Measurements from ENCODE around the gene LLGL2. TPM values are rescaled to one million over a fixed set of nuclear protein-coding genes. Genes with fewer than 3 reads are reported as not detected.
A peak's percentile ranks its signal among the peaks of the same experiment; 100 is the strongest.

LLGL2 gene
- total and polyA plus RNA-seq, 10 of the 15 experiments (the other 5 are each of a cell fraction or from before 2014, with no cell fraction given): 0.21 to 9.9 (median 4.5) TPM

DNA sequence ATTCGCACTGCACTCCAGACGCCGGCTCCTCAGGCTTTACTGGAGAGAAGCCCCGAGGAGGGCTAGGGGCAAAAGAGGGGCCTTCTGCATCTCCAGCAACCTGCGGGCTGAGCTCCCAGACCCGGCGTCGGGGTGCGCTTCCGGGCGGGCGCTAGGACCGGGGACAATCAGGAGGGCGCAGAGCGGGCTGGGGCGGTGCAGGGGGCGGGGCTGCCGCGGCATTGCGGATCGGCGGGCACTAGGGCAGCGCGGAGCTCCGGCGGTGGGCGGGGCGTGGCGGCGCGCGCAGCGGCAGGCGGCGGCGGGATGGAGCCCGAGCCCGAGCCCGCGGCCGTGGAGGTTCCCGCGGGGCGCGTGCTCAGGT, 9.3 kb upstream of the LLGL2 start, which contains the start of gene TSEN54 (continued):
- TF ChIP-seq, protein P1, sequence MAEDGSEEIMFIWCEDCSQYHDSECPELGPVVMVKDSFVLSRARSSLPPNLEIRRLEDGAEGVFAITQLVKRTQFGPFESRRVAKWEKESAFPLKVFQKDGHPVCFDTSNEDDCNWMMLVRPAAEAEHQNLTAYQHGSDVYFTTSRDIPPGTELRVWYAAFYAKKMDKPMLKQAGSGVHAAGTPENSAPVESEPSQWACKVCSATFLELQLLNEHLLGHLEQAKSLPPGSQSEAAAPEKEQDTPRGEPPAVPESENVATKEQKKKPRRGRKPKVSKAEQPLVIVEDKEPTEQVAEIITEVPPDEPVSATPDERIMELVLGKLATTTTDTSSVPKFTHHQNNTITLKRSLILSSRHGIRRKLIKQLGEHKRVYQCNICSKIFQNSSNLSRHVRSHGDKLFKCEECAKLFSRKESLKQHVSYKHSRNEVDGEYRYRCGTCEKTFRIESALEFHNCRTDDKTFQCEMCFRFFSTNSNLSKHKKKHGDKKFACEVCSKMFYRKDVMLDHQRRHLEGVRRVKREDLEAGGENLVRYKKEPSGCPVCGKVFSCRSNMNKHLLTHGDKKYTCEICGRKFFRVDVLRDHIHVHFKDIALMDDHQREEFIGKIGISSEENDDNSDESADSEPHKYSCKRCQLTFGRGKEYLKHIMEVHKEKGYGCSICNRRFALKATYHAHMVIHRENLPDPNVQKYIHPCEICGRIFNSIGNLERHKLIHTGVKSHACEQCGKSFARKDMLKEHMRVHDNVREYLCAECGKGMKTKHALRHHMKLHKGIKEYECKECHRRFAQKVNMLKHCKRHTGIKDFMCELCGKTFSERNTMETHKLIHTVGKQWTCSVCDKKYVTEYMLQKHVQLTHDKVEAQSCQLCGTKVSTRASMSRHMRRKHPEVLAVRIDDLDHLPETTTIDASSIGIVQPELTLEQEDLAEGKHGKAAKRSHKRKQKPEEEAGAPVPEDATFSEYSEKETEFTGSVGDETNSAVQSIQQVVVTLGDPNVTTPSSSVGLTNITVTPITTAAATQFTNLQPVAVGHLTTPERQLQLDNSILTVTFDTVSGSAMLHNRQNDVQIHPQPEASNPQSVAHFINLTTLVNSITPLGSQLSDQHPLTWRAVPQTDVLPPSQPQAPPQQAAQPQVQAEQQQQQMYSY (CRISPR knock-in tag; IDR thresholded peaks at IDR 0.05): no peak
- TF ChIP-seq ZNF384 (IDR thresholded peaks at IDR 0.05; ENCODE audit: borderline replicate concordance, low read depth, low read length): no peak
- no peak for TF ChIP-seq STAT3 (IDR thresholded peaks at IDR 0.05; ENCODE audit: low read depth, low read length)
- no peak for TF ChIP-seq TCF12 (IDR thresholded peaks at IDR 0.05; ENCODE audit: low read depth, low read length)
- TF ChIP-seq CHD1 (IDR thresholded peaks at IDR 0.05; ENCODE audit: low read depth, low read length): no peak
- no peak; the same call in 1 of the 2 replicates for TF ChIP-seq SMARCA5 (IDR thresholded peaks at IDR 0.05)
- TF ChIP-seq FOS (IDR thresholded peaks at IDR 0.05; ENCODE audit: borderline replicate concordance, extremely low read depth, insufficient read length): no peak
- TF ChIP-seq, protein P2, sequence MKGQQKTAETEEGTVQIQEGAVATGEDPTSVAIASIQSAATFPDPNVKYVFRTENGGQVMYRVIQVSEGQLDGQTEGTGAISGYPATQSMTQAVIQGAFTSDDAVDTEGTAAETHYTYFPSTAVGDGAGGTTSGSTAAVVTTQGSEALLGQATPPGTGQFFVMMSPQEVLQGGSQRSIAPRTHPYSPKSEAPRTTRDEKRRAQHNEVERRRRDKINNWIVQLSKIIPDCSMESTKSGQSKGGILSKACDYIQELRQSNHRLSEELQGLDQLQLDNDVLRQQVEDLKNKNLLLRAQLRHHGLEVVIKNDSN (IDR thresholded peaks at IDR 0.05; ENCODE audit: borderline replicate concordance, extremely low read length, insufficient read depth, low read depth, low read length): no peak
- TF ChIP-seq YY1 (IDR thresholded peaks at IDR 0.05; ENCODE audit: low read depth, low read length): peak; percentile 75
- TF ChIP-seq STAT1 (conservative IDR thresholded peaks at IDR 0.05): no peak
- TF ChIP-seq ESRRA (IDR thresholded peaks at IDR 0.05; ENCODE audit: low read length): no peak
- TF ChIP-seq POLR2AphosphoS5 (IDR thresholded peaks at IDR 0.05; ENCODE audit: low read length): no peak
- TF ChIP-seq, protein P3, sequence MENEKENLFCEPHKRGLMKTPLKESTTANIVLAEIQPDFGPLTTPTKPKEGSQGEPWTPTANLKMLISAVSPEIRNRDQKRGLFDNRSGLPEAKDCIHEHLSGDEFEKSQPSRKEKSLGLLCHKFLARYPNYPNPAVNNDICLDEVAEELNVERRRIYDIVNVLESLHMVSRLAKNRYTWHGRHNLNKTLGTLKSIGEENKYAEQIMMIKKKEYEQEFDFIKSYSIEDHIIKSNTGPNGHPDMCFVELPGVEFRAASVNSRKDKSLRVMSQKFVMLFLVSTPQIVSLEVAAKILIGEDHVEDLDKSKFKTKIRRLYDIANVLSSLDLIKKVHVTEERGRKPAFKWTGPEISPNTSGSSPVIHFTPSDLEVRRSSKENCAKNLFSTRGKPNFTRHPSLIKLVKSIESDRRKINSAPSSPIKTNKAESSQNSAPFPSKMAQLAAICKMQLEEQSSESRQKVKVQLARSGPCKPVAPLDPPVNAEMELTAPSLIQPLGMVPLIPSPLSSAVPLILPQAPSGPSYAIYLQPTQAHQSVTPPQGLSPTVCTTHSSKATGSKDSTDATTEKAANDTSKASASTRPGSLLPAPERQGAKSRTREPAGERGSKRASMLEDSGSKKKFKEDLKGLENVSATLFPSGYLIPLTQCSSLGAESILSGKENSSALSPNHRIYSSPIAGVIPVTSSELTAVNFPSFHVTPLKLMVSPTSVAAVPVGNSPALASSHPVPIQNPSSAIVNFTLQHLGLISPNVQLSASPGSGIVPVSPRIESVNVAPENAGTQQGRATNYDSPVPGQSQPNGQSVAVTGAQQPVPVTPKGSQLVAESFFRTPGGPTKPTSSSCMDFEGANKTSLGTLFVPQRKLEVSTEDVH (IDR thresholded peaks at IDR 0.05; ENCODE audit: low read depth, partially characterized antibody): peak; percentile 36
- peak; percentile 12; the same call in 1 of the 2 replicates for TF ChIP-seq CHD2 (IDR thresholded peaks at IDR 0.05; ENCODE audit: borderline replicate concordance, low read depth, low read length)
- no peak for TF ChIP-seq MTA2 (IDR thresholded peaks at IDR 0.05; ENCODE audit: low read depth)
- no peak for TF ChIP-seq MYB (IDR thresholded peaks at IDR 0.05; ENCODE audit: borderline replicate concordance, low read depth, low read length)
- TF ChIP-seq POLR2A (IDR thresholded peaks at IDR 0.05; ENCODE audit: low read depth, low read length): 0 out of 2 replicates have a peak, but pooled peaks have one; percentile 51
- no peak for TF ChIP-seq EZH2 (IDR thresholded peaks at IDR 0.05; ENCODE audit: borderline replicate concordance, control insufficient read depth, low read depth, low read length)
- no peak for TF ChIP-seq ZBED1 (IDR thresholded peaks at IDR 0.05; ENCODE audit: borderline replicate concordance)
- TF ChIP-seq MEF2B (IDR thresholded peaks at IDR 0.05; ENCODE audit: partially characterized antibody, poor library complexity, severe bottlenecking): no peak
- peak; percentile 79 for TF ChIP-seq BACH1 (IDR thresholded peaks at IDR 0.05; ENCODE audit: borderline replicate concordance)
- TF ChIP-seq IRF4 (IDR thresholded peaks at IDR 0.05; ENCODE audit: low read depth, low read length): no peak
- TF ChIP-seq, protein P4, sequence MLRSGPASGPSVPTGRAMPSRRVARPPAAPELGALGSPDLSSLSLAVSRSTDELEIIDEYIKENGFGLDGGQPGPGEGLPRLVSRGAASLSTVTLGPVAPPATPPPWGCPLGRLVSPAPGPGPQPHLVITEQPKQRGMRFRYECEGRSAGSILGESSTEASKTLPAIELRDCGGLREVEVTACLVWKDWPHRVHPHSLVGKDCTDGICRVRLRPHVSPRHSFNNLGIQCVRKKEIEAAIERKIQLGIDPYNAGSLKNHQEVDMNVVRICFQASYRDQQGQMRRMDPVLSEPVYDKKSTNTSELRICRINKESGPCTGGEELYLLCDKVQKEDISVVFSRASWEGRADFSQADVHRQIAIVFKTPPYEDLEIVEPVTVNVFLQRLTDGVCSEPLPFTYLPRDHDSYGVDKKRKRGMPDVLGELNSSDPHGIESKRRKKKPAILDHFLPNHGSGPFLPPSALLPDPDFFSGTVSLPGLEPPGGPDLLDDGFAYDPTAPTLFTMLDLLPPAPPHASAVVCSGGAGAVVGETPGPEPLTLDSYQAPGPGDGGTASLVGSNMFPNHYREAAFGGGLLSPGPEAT (IDR thresholded peaks at IDR 0.05; ENCODE audit: low read depth): peak; percentile 96
- no peak; the same call in 1 of the 2 replicates for TF ChIP-seq NR2F1 (conservative IDR thresholded peaks at IDR 0.05)
- peak; percentile 55; the same call in 1 of the 2 replicates for TF ChIP-seq NR2C1 (IDR thresholded peaks at IDR 0.05)
